ENCODE results near the gene FEN1.

- TF ChIP-seq CTCF (tag by site-specific recombination; IDR thresholded peaks at IDR 0.05) (no peak), ZNF121 (tag by site-specific recombination; IDR thresholded peaks at IDR 0.05) (no peak), ZNF426 (tag by site-specific recombination; IDR thresholded peaks at IDR 0.05) (no peak), BCL11A (tag by site-specific recombination; IDR thresholded peaks at IDR 0.05; ENCODE audit: low read depth) (no peak), MEIS1 (CRISPR knock-in tag; IDR thresholded peaks at IDR 0.05; ENCODE audit: borderline replicate concordance) (no peak)
Measured at GRCh38 chr11:61781585-61781984, 11.1 kb upstream of the FEN1 start.
